Omental fat pad (tissue), 4 donors: ENCODE results near the gene DLG5. TPM values are rescaled to one million over a fixed set of nuclear protein-coding genes. Genes with fewer than 3 reads are reported as not detected.
"Not testable (repeated sequence)": the region's sequence is repeated elsewhere in the genome, so short reads cannot be mapped to it uniquely, and the experiment has no call there.

Experiments
- ATAC-seq: fragments of 150-250 bp; one replicate; pipeline ENCODE4 v1.9.1; 2016; ENCODE audit warnings: mild to moderate bottlenecking, moderate library complexity; ENCODE audit not compliant: low FRiP score
- DNase-seq: peaks from one replicate; pipeline ENCODE4 v3.0.0-alpha.2; 2019; ENCODE audit warnings: low spot score
- CTCF ChIP-seq, 3 donors: fragments of 450-650 bp; IDR thresholded peaks; one replicate each; pipeline ENCODE4 v1.5.1; 2016 to 2017; ENCODE audit warnings: antibody characterized with exemption in 3 of 3, mild to moderate bottlenecking in 3 of 3, moderate library complexity in 2 of 3
- total RNA-seq, 4 donors: library from RNA; depleted of rRNA; stranded (reverse); fragments of >200 nt; gene quantifications; one replicate each; pipeline ENCODE4 v1.1.0, GENCODE V29; 2016

The DLG5 gene
- total RNA-seq, 4 donors from 2014 or later = 28.1 to 42.7 (median 38.3) TPM

- no peak for ATAC-seq
Measured at GRCh38 chr10:77782328-77783061, 144.1 kb downstream of the DLG5 start.

GRCh38 chr10:77781451-77782327 is 144.9 kb downstream of the DLG5 start:
- ATAC-seq (no peak), DNase-seq (no peak)
- TF ChIP-seq CTCF (IDR thresholded peaks at IDR 0.05) = no peak

More at GRCh38 chr10:77782328-77783061, 144.1 kb downstream of the DLG5 start:
- DNase-seq = no peak
- no peak for TF ChIP-seq CTCF (IDR thresholded peaks at IDR 0.05)

GRCh38 chr10:77780180-77780579 is 146.4 kb downstream of the DLG5 start:
- ATAC-seq = no peak
- DNase-seq = no peak
- no peak for TF ChIP-seq CTCF (IDR thresholded peaks at IDR 0.05)

GRCh38 chr10:77776487-77776886 is 150.1 kb downstream of the DLG5 start:
- DNase-seq (no peak), ATAC-seq (no peak)
- no peak for TF ChIP-seq CTCF (IDR thresholded peaks at IDR 0.05)

GRCh38 chr10:77774940-77775391 is 151.6 kb downstream of the DLG5 start:
- ATAC-seq = no peak
- TF ChIP-seq CTCF (IDR thresholded peaks at IDR 0.05) = no peak
- DNase-seq = no peak

- TF ChIP-seq CTCF (IDR thresholded peaks at IDR 0.05) = no peak
- DNase-seq (no peak), ATAC-seq (no peak)
Measured at GRCh38 chr10:77773631-77774426, 152.7 kb downstream of the DLG5 start.

- not testable (repeated sequence) for ATAC-seq, DNase-seq
Measured at GRCh38 chr10:77772852-77773600, 153.5 kb downstream of the DLG5 start.
